Activated CD8-positive, alpha-beta T cell treated with anti-CD3 and anti-CD28 coated beads for 36 hours (primary cell): ENCODE measurements around the gene MMP1. TPM values are rescaled to one million over a fixed set of nuclear protein-coding genes. Genes with fewer than 3 reads are reported as not detected.

Experiments used
- ATAC-seq: fragments of 200-7000 bp; cut with Tn5 transposase; one replicate; pipeline ENCODE4 v1.10.0; 2021; ENCODE audit warnings: mild to moderate bottlenecking, moderate library complexity
- CTCF ChIA-PET: fragments of 350-600 bp; sonication (Branson Sonifier 250); formaldehyde crosslinking; loops from one replicate; lab custom pipeline; 2021; ENCODE audit warnings: antibody characterized with exemption; lab: Charles Lee
- POLR2A ChIA-PET: fragments of 350-600 bp; sonication (Branson Sonifier 250); formaldehyde crosslinking; loops from one replicate; lab custom pipeline; 2021; ENCODE audit warnings: antibody characterized with exemption; lab: Charles Lee
- DNase-seq: peaks from one replicate; pipeline ENCODE4 v3.0.0-alpha.2; 2020
- H3K27ac Mint-ChIP-seq: one replicate; pipeline ENCODE4 v1.8.0; 2021; ENCODE audit warnings: mild to moderate bottlenecking, mixed read lengths
- H3K27me3 Mint-ChIP-seq: one replicate; pipeline ENCODE4 v1.8.0; 2021; ENCODE audit warnings: mixed read lengths
- H3K36me3 Mint-ChIP-seq: one replicate; pipeline ENCODE4 v1.8.0; 2021; ENCODE audit warnings: low read depth, mixed read lengths
- H3K4me1 Mint-ChIP-seq: one replicate; pipeline ENCODE4 v1.8.0; 2021; ENCODE audit warnings: low read depth, mixed read lengths
- H3K4me3 Mint-ChIP-seq: one replicate; pipeline ENCODE4 v1.8.0; 2021; ENCODE audit warnings: mild to moderate bottlenecking, moderate library complexity, mixed read lengths
- H3K9me3 Mint-ChIP-seq: one replicate; pipeline ENCODE4 v1.8.0; 2021; ENCODE audit warnings: mixed read lengths
- CTCF ChIP-seq: fragments of 200-600 bp; IDR thresholded peaks from one replicate; pipeline ENCODE4 v1.8.0; 2022; ENCODE audit warnings: antibody characterized with exemption, mild to moderate bottlenecking
- intact Hi-C: fragments of 100-400 bp; cut with micrococcal nuclease; formaldehyde crosslinking; loops from one replicate; pipeline ENCODE4 v1.10.0; 2022
- total RNA-seq, 2 experiments: library from RNA; stranded (reverse); gene quantifications; one replicate each; pipeline ENCODE4 v1.2.3, GENCODE V29; 2021

MMP1 gene
- not detected for total RNA-seq

- Mint-ChIP-seq H3K4me3 (no peak within 1 kb of the TSS), H3K27ac (no peak within 1 kb of the TSS), H3K9me3 (no peaks in the 10 kb centered on the region), H3K36me3 (no peaks in the 10 kb centered on the region), H3K4me1 (no peaks in the 10 kb centered on the region), H3K27me3 (peaks cover 2% of the 10 kb centered on the region)
- CTCF ChIA-PET, result no interaction called here
- POLR2A ChIA-PET, result no interaction called here
- intact Hi-C loops, result no loop called here
- TF ChIP-seq CTCF, result no peak
- DNase-seq (no peak), ATAC-seq (no peak)
Observed at GRCh38 chr11:102798012-102798746, at the start of gene MMP1. Gene MMP1 (minus strand): TSS chr11:102798160. CDS start chr11:102798092, 68 bp downstream.

DNA sequence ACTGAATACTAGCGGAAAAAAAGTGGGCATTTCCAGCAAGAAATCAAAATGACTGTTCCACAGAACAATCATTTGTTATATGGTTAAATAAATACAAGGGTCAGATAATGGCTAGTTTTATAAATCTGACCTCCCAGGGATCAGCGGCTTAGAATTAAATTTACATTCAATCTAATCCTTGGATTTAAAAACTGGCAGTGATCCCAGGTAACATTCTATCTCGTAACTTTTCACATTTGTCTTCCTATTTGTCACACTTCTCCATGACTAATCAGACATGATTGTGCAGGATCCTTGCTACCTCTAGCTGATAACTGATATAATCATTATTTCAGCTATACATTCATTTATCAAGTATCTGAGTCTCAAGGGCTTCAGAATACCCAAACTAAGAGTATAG, 48.3 kb upstream of the MMP1 start:
- no peaks in the 10 kb centered on the region for H3K4me1 Mint-ChIP-seq
- no peaks in the 10 kb centered on the region for H3K9me3 Mint-ChIP-seq
- intact Hi-C loops, result no loop called here
- peaks cover 3% of the 10 kb centered on the region for H3K27me3 Mint-ChIP-seq
- ChIA-PET POLR2A (no interaction called here), CTCF (no interaction called here)
- H3K36me3 Mint-ChIP-seq, result no peaks in the 10 kb centered on the region
- ATAC-seq, result no peak
- no peak overlapping the region for H3K27ac Mint-ChIP-seq
- no peak for DNase-seq
- no peak for TF ChIP-seq CTCF
- no peak overlapping the region for H3K4me3 Mint-ChIP-seq

- peaks cover 3% of the 10 kb centered on the region for H3K27me3 Mint-ChIP-seq
- no peaks in the 10 kb centered on the region for H3K4me1 Mint-ChIP-seq
- no peaks in the 10 kb centered on the region for H3K36me3 Mint-ChIP-seq
- no peak within 1 kb of the TSS for H3K27ac Mint-ChIP-seq
- no peaks in the 10 kb centered on the region for H3K9me3 Mint-ChIP-seq
- TF ChIP-seq CTCF, result no peak
- H3K4me3 Mint-ChIP-seq, result no peak within 1 kb of the TSS
- ChIA-PET POLR2A (no interaction called here), CTCF (no interaction called here)
- no peak for DNase-seq
- ATAC-seq, result no peak
- intact Hi-C loops, result no loop called here
Observed at GRCh38 chr11:102843489-102843888, 45.5 kb upstream of the MMP1 start, which contains the start of gene MMP3. Gene MMP3 (minus strand): TSS chr11:102843609. CDS start chr11:102843546, 63 bp downstream.

DNA sequence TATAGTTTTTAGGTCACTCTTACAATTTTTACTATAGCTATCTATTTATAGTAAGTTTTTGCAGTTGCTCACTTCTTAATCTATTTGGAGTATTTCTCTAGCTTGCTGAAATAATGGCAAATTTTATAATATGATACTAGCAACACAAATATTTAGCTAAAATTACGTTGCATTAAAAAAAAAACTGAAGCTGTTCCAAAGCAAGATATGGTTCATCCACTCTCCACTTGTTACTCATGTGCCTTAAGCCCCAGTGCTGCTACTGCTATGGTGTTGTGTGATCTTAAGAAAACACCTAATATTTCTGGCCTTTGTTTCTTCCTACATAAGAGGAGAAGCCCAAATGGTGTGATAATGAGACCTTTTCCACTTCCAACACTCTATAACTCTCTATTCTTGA, 45.0 kb upstream of the MMP1 start:
- CTCF ChIA-PET, result no interaction called here

More for the DNA sequence above, 45.0 kb upstream of the MMP1 start:
- ATAC-seq, result no peak
- POLR2A ChIA-PET, result no interaction called here
- Mint-ChIP-seq H3K27me3 (peaks cover 3% of the 10 kb centered on the region), H3K36me3 (no peaks in the 10 kb centered on the region), H3K4me1 (no peaks in the 10 kb centered on the region), H3K9me3 (no peaks in the 10 kb centered on the region), H3K4me3 (no peak overlapping the region), H3K27ac (no peak overlapping the region)
- DNase-seq, result no peak
- intact Hi-C loops, result no loop called here
- no peak for TF ChIP-seq CTCF
